A549 (cell line): ENCODE results near the gene PLEKHG4B. TPM values are rescaled to one million over a fixed set of nuclear protein-coding genes. Genes with fewer than 3 reads are reported as not detected.
"Not testable (repeated sequence)": the region's sequence is repeated elsewhere in the genome, so short reads cannot be mapped to it uniquely, and the experiment has no call there.

Source experiments
- ATAC-seq, 2 experiments: fragments of 200-7000 bp in 1 of 2; fragments of >200 bp in 1 of 2; cut with Nextera tagmentation in 1 of 2; cut with Tn5 transposase in 1 of 2; 3 replicates each; pipeline versions ENCODE4 v1.8.0 to v1.9.1; 2018 to 2020; ENCODE audit warnings: mild to moderate bottlenecking in 1 of 2, moderate library complexity in 1 of 2
- CTCF ChIA-PET: fragments of 300-600 bp; sonication (Branson Sonifier 250); formaldehyde crosslinking; extraction: SDS; loops from one replicate; lab custom pipeline; 2021; ENCODE audit warnings: antibody characterized with exemption, inconsistent platforms; lab: Yijun Ruan, JAX
- POLR2A ChIA-PET: fragments of 350-600 bp; formaldehyde crosslinking; extraction: SDS; loops from one replicate; lab custom pipeline; 2021; ENCODE audit warnings: antibody characterized with exemption, inconsistent platforms; lab: Yijun Ruan, JAX
- DNase-seq, 2 experiments: peaks; one replicate each; pipeline versions ENCODE4 v3.0.0 to v3.0.0-alpha.2; 2011 to 2016; ENCODE audit warnings: low read depth in 1 of 2, low spot score in 1 of 2
- FAIRE-seq: peaks from 2 replicates; lab custom pipeline; 2011; peaks lifted over from hg19 to GRCh38; lab: Jason Lieb, UNC
- H3K27ac ChIP-seq, 2 experiments: fragments of >200 bp; sonication (Bioruptor Twin); formaldehyde crosslinking; 3 replicates each; pipeline ENCODE4 v1.5.1; 2016 to 2017
- H3K4me1 ChIP-seq: fragments of >200 bp; sonication (Bioruptor Twin); formaldehyde crosslinking; 3 replicates; pipeline ENCODE4 v1.6.1; 2016
- H3K4me2 ChIP-seq: fragments of >200 bp; sonication (Bioruptor Twin); formaldehyde crosslinking; 3 replicates; pipeline ENCODE4 v1.6.1; 2016
- H3K4me3 ChIP-seq: fragments of >200 bp; sonication (Bioruptor Twin); formaldehyde crosslinking; 3 replicates; pipeline ENCODE4 v1.5.1; 2016
- H3K9me3 ChIP-seq: fragments of >200 bp; sonication (Bioruptor Twin); formaldehyde crosslinking; 3 replicates; pipeline ENCODE4 v1.6.1; 2016
- CEBPB ChIP-seq, 2 experiments: fragments of >200 bp in 1 of 2; sonication (Bioruptor Twin) in 1 of 2; formaldehyde crosslinking in 1 of 2; IDR thresholded peaks; 2 replicates each; pipeline ENCODE4 v1.6.1; 2012 to 2016
- CHD2 ChIP-seq: fragments of 150-350 bp; IDR thresholded peaks from 2 replicates; pipeline ENCODE4 v1.6.1; 2014; ENCODE audit warnings: low read length; ENCODE audit not compliant: partially characterized antibody
- CHD4 ChIP-seq: fragments of 200-600 bp; sonication (generic); IDR thresholded peaks from 2 replicates; pipeline ENCODE4 v1.6.1; 2016; ENCODE audit warnings: antibody characterized with exemption, mild to moderate bottlenecking, borderline replicate concordance
- FOSL2 ChIP-seq, 2 experiments: fragments of 450-650 bp in 1 of 2; fragments of >200 bp in 1 of 2; sonication (Bioruptor Twin) in 1 of 2; formaldehyde crosslinking; IDR thresholded peaks; 2 replicates each; pipeline versions ENCODE4 v1.5.0 to v1.6.1; 2016 to 2020; ENCODE audit warnings: mild to moderate bottlenecking in 1 of 2, moderate library complexity in 1 of 2
- GATA3 ChIP-seq: IDR thresholded peaks from 2 replicates; pipeline ENCODE4 v1.6.1; 2012; ENCODE audit warnings: borderline replicate concordance
- KDM5A ChIP-seq: fragments of 200-600 bp; sonication (generic); IDR thresholded peaks from 2 replicates; pipeline ENCODE4 v1.6.1; 2016; ENCODE audit warnings: antibody characterized with exemption, mild to moderate bottlenecking
- MYC ChIP-seq: IDR thresholded peaks from 2 replicates; pipeline ENCODE4 v1.6.1; 2012; ENCODE audit warnings: mild to moderate bottlenecking, inconsistent platforms, low read length, improper control_type of control experiment, borderline replicate concordance
- PHF8 ChIP-seq: fragments of 200-600 bp; sonication (generic); IDR thresholded peaks from 2 replicates; pipeline ENCODE4 v1.6.1; 2016; ENCODE audit warnings: low read depth, mild to moderate bottlenecking, antibody characterized with exemption, moderate library complexity, borderline replicate concordance
- POLR2A ChIP-seq: IDR thresholded peaks from 2 replicates; pipeline ENCODE4 v1.6.1; 2012; ENCODE audit warnings: mild to moderate bottlenecking, low read length
- RAD21 ChIP-seq, 2 experiments: fragments of >200 bp in 1 of 2; sonication (Bioruptor Twin) in 1 of 2; formaldehyde crosslinking in 1 of 2; IDR thresholded peaks in 1 of 2; conservative IDR thresholded peaks in 1 of 2; 2 replicates in 1 of 2; 3 replicates in 1 of 2; pipeline ENCODE4 v1.6.1; 2012 to 2018; ENCODE audit warnings: inconsistent platforms in 1 of 2
- RARB ChIP-seq: fragments of 250-450 bp; sonication (Bioruptor Pico); IDR thresholded peaks from 2 replicates; pipeline ENCODE4 v1.8.0; 2021; ENCODE audit warnings: mild to moderate bottlenecking, moderate library complexity
- SMC3 ChIP-seq: fragments of >200 bp; sonication (Bioruptor Twin); formaldehyde crosslinking; IDR thresholded peaks from 3 replicates; pipeline ENCODE4 v1.6.1; 2018; ENCODE audit warnings: inconsistent platforms
- TP53 ChIP-seq: fragments of 250-450 bp; sonication (Bioruptor Pico); IDR thresholded peaks from 2 replicates; pipeline ENCODE4 v1.5.0; 2021; ENCODE audit warnings: mild to moderate bottlenecking, moderate library complexity
- ZFP36 ChIP-seq: fragments of 450-650 bp; IDR thresholded peaks from 2 replicates; pipeline ENCODE4 v1.6.1; 2014; ENCODE audit warnings: borderline replicate concordance; ENCODE audit not compliant: partially characterized antibody
- WGBS: methylation state at CpG from one replicate; pipeline ENCODE4 v1.1.6; 2017; ENCODE audit errors: missing lambda C conversion rate; 5-methylcytosine and 5-hydroxymethylcytosine counted together
- polyA plus RNA-seq, 4 experiments: library from polyadenylated mRNA; depleted of rRNA in 3 of 4; stranded (reverse); fragments of >200 nt; fragmentation: RNase III in 1 of 4; extraction: RNeasy Plus Mini Kit Qiagen cat#74134 plus additional on column Dnase treatment in 1 of 4; gene quantifications; 2 replicates in 3 of 4; 3 replicates in 1 of 4; pipeline ENCODE4 v1.2.3, GENCODE V29; 2011 to 2017
- TF ChIP-seq, protein P1 (sequence below): fragments of >200 bp; sonication (Bioruptor Twin); formaldehyde crosslinking; IDR thresholded peaks from 2 replicates; pipeline ENCODE4 v1.6.1; 2016
- TF ChIP-seq, protein P2 (sequence below): fragments of >200 bp; sonication (Bioruptor Twin); formaldehyde crosslinking; IDR thresholded peaks from 3 replicates; pipeline ENCODE4 v1.5.1; 2016
- TF ChIP-seq, protein P3 (sequence below): IDR thresholded peaks from 2 replicates; pipeline ENCODE4 v1.6.1; 2012
- TF ChIP-seq, protein P4 (sequence below): IDR thresholded peaks from 2 replicates; pipeline ENCODE4 v1.6.1; 2012
- TF ChIP-seq, protein P5 (sequence below): fragments of 250-450 bp; sonication (Bioruptor Pico); IDR thresholded peaks from 2 replicates; pipeline ENCODE4 v1.5.0; 2020; ENCODE audit warnings: low read depth, mild to moderate bottlenecking, moderate library complexity
- TF ChIP-seq, protein P6 (sequence below): fragments of 200-600 bp; sonication (generic); IDR thresholded peaks from 2 replicates; pipeline ENCODE4 v1.6.1; 2016; ENCODE audit warnings: antibody characterized with exemption, mild to moderate bottlenecking, moderate library complexity

The PLEKHG4B gene
- polyA plus RNA-seq, 2 of the 4 experiments (the other 2 are of a cell fraction) = 0.57 to 0.59 TPM

DNA sequence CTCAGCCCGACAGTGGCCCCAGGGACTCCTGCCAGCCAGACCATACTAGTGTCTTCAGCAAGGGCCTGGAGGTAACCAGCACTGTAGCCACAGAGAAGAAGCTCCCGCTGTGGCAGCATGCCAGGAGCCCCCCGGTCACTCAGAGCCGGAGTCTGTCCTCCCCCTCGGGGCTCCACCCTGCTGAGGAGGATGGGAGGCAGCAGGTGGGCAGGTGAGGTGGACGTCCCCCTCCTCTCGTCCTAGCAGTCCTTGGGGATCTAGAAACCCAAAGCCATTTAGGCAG lies 71.3 kb downstream of the PLEKHG4B start:
- WGBS = 63% methylated on average over 6 of the region's 7 CpGs

DNA sequence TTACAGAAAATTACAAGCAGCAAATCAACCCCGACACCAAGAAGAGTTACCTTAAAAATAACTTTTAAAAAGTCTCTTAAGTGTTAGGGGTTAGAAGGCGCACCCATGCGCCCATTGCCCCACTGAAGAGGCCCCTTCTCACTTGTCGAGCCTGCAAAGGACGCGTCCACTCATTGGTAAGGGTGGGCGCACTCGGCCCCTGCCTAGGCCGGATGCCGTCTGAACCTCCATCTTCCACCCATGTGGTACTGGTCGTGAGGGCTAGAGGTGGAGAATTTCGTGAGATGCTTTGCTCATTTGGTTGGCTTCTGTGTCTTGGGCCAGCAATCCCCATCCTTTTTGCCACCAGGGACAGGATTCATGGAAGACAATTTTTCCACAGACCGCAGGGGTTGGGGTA lies 71.9 kb downstream of the PLEKHG4B start:
- FAIRE-seq = no peak
- no peak for ATAC-seq
- H3K4me2 ChIP-seq = no peak overlapping the region
- ChIA-PET POLR2A (no interaction called here), CTCF (no interaction called here)
- WGBS = 93% methylated on average over 13 of the region's 13 CpGs
- no peaks in the 10 kb centered on the region for H3K9me3 ChIP-seq
- no peaks in the 10 kb centered on the region for H3K4me1 ChIP-seq
- H3K27ac ChIP-seq = no peak overlapping the region
- DNase-seq = no peak
- H3K4me3 ChIP-seq = no peak overlapping the region
- TF ChIP-seq PHF8 = no peak
- no peak for TF ChIP-seq MYC
- no peak for TF ChIP-seq RARB (CRISPR knock-in tag)

More for the DNA sequence above, 71.3 kb downstream of the PLEKHG4B start:
- Histone ChIP-seq H3K4me3 (no peak overlapping the region), H3K27ac (no peak overlapping the region), H3K9me3 (no peaks in the 10 kb centered on the region), H3K4me2 (no peak overlapping the region), H3K4me1 (no peaks in the 10 kb centered on the region)
- ATAC-seq = no peak
- no peak for DNase-seq
- ChIA-PET POLR2A (no interaction called here), CTCF (interaction anchor here (1.4 kb wide), 1 partner anchor 25 kb away, joined by 4 read pairs; no protein-coding TSS in a partner anchor)
- FAIRE-seq = no peak
- TF ChIP-seq CHD2 (no peak), GATA3 (no peak), RAD21 (conservative IDR thresholded peaks at IDR 0.05 in 1 of 2, IDR thresholded peaks at IDR 0.05 in 1 of 2) (no peak)

DNA sequence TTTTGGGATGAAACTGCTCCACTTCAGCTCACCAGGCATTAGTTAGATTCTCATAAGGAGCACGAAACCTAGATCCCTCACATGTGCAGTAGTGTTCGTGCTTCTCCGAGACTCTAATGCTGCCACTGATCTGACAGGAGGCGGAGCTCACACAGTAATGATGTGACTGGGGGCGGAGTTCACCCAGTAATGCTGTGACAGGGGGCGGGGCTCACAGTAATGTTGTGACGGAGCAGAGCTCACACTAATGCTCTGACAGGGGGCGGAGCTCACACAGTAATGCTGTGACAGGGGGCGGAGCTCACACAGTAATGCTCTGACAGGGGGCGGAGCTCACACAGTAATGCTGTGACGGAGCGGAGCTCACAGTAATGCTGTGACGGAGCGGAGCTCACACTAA lies 72.3 kb downstream of the PLEKHG4B start:
- ATAC-seq (no peak), FAIRE-seq (no peak), DNase-seq (no peak)
- Histone ChIP-seq H3K27ac (no peak overlapping the region), H3K4me1 (no peaks in the 10 kb centered on the region), H3K4me2 (no peak overlapping the region), H3K4me3 (no peak overlapping the region), H3K9me3 (no peaks in the 10 kb centered on the region)
- ChIA-PET POLR2A (no interaction called here), CTCF (no interaction called here)
- WGBS = 90% methylated on average over 11 of the region's 14 CpGs
- TF ChIP-seq, protein P1, sequence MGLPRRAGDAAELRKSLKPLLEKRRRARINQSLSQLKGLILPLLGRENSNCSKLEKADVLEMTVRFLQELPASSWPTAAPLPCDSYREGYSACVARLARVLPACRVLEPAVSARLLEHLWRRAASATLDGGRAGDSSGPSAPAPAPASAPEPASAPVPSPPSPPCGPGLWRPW = no peak
- TF ChIP-seq, protein P2, sequence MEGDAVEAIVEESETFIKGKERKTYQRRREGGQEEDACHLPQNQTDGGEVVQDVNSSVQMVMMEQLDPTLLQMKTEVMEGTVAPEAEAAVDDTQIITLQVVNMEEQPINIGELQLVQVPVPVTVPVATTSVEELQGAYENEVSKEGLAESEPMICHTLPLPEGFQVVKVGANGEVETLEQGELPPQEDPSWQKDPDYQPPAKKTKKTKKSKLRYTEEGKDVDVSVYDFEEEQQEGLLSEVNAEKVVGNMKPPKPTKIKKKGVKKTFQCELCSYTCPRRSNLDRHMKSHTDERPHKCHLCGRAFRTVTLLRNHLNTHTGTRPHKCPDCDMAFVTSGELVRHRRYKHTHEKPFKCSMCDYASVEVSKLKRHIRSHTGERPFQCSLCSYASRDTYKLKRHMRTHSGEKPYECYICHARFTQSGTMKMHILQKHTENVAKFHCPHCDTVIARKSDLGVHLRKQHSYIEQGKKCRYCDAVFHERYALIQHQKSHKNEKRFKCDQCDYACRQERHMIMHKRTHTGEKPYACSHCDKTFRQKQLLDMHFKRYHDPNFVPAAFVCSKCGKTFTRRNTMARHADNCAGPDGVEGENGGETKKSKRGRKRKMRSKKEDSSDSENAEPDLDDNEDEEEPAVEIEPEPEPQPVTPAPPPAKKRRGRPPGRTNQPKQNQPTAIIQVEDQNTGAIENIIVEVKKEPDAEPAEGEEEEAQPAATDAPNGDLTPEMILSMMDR = no peak
- TF ChIP-seq FOSL2 (IDR thresholded peaks at IDR 0.05) (no peak), FOSL2 (CRISPR knock-in tag; IDR thresholded peaks at IDR 0.05) (no peak), MYC (no peak), POLR2A (no peak), PHF8 (no peak), SMC3 (no peak), CHD2 (no peak), KDM5A (no peak), ZFP36 (no peak), TP53 (CRISPR knock-in tag) (no peak), CHD4 (no peak), GATA3 (no peak), CEBPB (IDR thresholded peaks at IDR 0.05) (no peak)
- TF ChIP-seq, protein P3, sequence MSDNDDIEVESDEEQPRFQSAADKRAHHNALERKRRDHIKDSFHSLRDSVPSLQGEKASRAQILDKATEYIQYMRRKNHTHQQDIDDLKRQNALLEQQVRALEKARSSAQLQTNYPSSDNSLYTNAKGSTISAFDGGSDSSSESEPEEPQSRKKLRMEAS = no peak
- TF ChIP-seq, protein P4, sequence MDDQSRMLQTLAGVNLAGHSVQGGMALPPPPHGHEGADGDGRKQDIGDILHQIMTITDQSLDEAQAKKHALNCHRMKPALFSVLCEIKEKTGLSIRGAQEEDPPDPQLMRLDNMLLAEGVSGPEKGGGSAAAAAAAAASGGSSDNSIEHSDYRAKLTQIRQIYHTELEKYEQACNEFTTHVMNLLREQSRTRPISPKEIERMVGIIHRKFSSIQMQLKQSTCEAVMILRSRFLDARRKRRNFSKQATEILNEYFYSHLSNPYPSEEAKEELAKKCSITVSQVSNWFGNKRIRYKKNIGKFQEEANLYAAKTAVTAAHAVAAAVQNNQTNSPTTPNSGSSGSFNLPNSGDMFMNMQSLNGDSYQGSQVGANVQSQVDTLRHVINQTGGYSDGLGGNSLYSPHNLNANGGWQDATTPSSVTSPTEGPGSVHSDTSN = no peak
- TF ChIP-seq, protein P5, sequence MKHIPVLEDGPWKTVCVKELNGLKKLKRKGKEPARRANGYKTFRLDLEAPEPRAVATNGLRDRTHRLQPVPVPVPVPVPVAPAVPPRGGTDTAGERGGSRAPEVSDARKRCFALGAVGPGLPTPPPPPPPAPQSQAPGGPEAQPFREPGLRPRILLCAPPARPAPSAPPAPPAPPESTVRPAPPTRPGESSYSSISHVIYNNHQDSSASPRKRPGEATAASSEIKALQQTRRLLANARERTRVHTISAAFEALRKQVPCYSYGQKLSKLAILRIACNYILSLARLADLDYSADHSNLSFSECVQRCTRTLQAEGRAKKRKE (CRISPR knock-in tag) = no peak
- TF ChIP-seq, protein P6, sequence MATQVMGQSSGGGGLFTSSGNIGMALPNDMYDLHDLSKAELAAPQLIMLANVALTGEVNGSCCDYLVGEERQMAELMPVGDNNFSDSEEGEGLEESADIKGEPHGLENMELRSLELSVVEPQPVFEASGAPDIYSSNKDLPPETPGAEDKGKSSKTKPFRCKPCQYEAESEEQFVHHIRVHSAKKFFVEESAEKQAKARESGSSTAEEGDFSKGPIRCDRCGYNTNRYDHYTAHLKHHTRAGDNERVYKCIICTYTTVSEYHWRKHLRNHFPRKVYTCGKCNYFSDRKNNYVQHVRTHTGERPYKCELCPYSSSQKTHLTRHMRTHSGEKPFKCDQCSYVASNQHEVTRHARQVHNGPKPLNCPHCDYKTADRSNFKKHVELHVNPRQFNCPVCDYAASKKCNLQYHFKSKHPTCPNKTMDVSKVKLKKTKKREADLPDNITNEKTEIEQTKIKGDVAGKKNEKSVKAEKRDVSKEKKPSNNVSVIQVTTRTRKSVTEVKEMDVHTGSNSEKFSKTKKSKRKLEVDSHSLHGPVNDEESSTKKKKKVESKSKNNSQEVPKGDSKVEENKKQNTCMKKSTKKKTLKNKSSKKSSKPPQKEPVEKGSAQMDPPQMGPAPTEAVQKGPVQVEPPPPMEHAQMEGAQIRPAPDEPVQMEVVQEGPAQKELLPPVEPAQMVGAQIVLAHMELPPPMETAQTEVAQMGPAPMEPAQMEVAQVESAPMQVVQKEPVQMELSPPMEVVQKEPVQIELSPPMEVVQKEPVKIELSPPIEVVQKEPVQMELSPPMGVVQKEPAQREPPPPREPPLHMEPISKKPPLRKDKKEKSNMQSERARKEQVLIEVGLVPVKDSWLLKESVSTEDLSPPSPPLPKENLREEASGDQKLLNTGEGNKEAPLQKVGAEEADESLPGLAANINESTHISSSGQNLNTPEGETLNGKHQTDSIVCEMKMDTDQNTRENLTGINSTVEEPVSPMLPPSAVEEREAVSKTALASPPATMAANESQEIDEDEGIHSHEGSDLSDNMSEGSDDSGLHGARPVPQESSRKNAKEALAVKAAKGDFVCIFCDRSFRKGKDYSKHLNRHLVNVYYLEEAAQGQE = no peak

DNA sequence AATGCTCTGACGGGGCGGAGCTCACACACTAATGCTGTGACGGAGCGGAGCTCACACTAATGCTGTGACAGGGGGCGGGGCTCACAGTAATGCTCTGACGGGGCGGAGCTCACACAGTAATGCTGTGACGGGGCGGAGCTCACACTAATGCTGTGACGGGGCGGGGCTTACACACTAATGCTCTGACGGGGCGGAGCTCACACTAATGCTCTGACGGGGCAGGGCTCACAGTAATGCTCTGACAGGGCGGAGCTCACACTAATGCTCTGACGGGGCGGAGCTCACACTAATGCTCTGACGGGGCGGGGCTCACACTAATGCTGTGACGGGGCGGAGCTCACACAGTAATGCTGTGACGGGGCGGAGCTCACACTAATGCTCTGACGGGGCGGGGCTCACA lies 72.8 kb downstream of the PLEKHG4B start:
- H3K27ac ChIP-seq, H3K4me1 ChIP-seq, H3K9me3 ChIP-seq, DNase-seq, CTCF ChIA-PET, FAIRE-seq, H3K4me3 ChIP-seq, H3K4me2 ChIP-seq, ATAC-seq, POLR2A ChIA-PET: not testable (repeated sequence)
- 83% methylated on average over 19 of the region's 25 CpGs for WGBS
